ENCODE data around the gene PKNOX2. TPM values are rescaled to one million over a fixed set of nuclear protein-coding genes. Genes with fewer than 3 reads are reported as not detected.

Gene PKNOX2
- total and polyA plus RNA-seq, 7 donors: 0.23 to 4.7 (median 1.4) TPM

DNA sequence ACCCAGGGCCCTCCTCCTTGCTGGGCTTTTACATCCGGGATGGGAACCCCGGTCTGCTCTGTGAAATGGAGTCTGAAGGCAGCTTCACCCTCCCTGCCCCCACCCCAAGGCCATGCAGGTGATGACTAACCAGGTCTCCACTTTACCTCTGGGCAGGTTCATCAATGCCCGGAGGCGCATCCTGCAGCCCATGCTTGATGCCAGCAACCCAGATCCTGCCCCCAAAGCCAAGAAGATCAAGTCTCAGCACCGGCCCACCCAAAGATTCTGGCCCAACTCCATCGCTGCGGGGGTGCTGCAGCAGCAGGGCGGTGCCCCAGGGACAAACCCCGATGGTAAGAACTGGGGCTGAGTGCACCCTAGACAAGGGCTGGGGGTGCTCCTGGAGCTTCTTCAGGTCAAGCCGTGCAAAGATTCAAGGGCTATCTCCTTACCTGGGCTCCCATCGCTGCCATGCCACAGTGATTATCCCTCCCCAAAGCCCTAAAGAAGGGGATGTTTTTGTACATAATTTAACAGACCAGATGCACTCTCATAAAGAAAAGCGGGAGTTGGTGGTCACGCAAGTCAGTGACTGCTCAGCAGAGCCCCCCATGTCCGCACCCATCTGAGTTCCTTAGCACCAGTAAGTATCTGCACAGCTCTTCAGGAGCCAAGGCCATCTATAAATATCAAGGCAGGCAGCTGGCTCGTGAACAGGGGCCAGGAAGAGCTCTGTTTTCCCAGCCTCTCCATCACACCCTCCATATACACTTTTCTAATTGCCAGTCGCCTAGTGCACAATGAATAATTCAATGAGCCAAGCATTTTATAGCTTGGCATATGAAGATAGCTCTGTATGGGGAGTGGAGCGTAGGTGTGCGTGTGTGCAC is 265.5 kb downstream of the PKNOX2 start:
- Histone ChIP-seq H3K4me1 (no peaks in the 10 kb centered on the region), H3K27ac (no peak overlapping the region), H3K27me3 (no peaks in the 10 kb centered on the region), H3K9me3 (no peaks in the 10 kb centered on the region), H3K36me3 (peaks cover 0 to 5% (median 0%) of the 10 kb centered on the region in 4 donors), H3K4me3 (no peak overlapping the region)
- DNase-seq: no peak
- intact Hi-C loops (cut with DNase I): no loop called here
- WGBS, 2 donors: 80 to 90% methylated on average over 18 of the region's 18 CpGs
- TF ChIP-seq POLR2AphosphoS5 (IDR thresholded peaks at IDR 0.05) (no peak), EP300 (IDR thresholded peaks at IDR 0.05) (no peak), POLR2A (IDR thresholded peaks at IDR 0.05) (no peak)
- TF ChIP-seq, protein P1, sequence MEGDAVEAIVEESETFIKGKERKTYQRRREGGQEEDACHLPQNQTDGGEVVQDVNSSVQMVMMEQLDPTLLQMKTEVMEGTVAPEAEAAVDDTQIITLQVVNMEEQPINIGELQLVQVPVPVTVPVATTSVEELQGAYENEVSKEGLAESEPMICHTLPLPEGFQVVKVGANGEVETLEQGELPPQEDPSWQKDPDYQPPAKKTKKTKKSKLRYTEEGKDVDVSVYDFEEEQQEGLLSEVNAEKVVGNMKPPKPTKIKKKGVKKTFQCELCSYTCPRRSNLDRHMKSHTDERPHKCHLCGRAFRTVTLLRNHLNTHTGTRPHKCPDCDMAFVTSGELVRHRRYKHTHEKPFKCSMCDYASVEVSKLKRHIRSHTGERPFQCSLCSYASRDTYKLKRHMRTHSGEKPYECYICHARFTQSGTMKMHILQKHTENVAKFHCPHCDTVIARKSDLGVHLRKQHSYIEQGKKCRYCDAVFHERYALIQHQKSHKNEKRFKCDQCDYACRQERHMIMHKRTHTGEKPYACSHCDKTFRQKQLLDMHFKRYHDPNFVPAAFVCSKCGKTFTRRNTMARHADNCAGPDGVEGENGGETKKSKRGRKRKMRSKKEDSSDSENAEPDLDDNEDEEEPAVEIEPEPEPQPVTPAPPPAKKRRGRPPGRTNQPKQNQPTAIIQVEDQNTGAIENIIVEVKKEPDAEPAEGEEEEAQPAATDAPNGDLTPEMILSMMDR (IDR thresholded peaks at IDR 0.05): no peak

DNA sequence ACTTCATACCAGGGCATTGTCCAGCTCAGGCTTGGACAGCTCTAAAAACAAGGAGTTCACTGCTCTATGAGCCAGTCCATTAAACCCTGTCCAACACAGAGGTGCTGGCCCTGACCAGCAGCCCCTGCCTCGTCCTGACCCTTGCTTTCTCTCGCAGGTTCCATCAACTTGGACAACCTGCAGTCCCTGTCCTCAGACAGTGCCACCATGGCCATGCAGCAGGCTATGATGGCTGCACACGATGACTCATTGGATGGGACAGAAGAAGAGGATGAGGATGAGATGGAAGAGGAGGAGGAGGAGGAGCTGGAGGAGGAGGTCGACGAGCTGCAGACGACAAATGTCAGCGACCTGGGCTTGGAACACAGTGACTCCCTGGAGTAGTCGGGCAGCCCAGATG is 266.5 kb downstream of the PKNOX2 start:
- Histone ChIP-seq H3K27me3 (no peaks in the 10 kb centered on the region), H3K36me3 (peaks cover 0 to 5% (median 0%) of the 10 kb centered on the region in 4 donors), H3K9me3 (no peaks in the 10 kb centered on the region), H3K27ac (no peak overlapping the region), H3K4me1 (no peaks in the 10 kb centered on the region), H3K4me3 (no peak overlapping the region)
- DNase-seq: no peak
- intact Hi-C loops (cut with DNase I): no loop called here
- TF ChIP-seq, protein P1 (IDR thresholded peaks at IDR 0.05): no peak
- no peak for TF ChIP-seq POLR2A (IDR thresholded peaks at IDR 0.05)
- TF ChIP-seq EP300 (IDR thresholded peaks at IDR 0.05): no peak
- TF ChIP-seq POLR2AphosphoS5 (IDR thresholded peaks at IDR 0.05): no peak
- 81 to 85% methylated on average over 8 of the region's 8 CpGs for WGBS, 2 donors

DNA sequence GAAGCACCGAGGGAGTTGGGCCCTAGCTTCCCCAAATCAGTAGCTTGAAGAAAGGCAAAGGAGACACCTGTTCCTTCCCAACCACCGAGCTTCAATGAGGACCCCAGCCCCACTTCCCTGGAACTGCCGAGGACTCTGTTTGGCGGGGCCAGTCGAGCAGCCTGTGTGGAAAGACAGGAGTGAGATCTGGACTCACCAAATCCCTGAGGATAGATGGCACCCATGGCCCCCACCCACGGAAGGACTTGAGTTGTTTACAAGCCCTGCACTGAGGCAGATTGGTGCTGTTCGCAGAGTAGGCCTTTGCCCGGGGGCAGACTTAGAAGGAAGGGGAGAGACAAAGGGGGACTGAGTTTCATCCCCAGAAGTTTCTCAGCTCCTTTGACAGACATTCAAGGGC is 266.9 kb downstream of the PKNOX2 start:
- H3K4me1 ChIP-seq: no peaks in the 10 kb centered on the region
- 84 to 87% methylated on average over 8 of the region's 8 CpGs for WGBS, 2 donors
- intact Hi-C loops (cut with DNase I): no loop called here
- no peak for DNase-seq
- no peaks in the 10 kb centered on the region for H3K27me3 ChIP-seq
- no peak overlapping the region for H3K4me3 ChIP-seq
- H3K27ac ChIP-seq: no peak overlapping the region
- TF ChIP-seq POLR2A (IDR thresholded peaks at IDR 0.05) (no peak), EP300 (IDR thresholded peaks at IDR 0.05) (no peak), POLR2AphosphoS5 (IDR thresholded peaks at IDR 0.05) (no peak)
- TF ChIP-seq, protein P1 (IDR thresholded peaks at IDR 0.05): no peak
- peaks cover 0 to 5% (median 0%) of the 10 kb centered on the region in 4 donors for H3K36me3 ChIP-seq
- no peaks in the 10 kb centered on the region for H3K9me3 ChIP-seq

DNA sequence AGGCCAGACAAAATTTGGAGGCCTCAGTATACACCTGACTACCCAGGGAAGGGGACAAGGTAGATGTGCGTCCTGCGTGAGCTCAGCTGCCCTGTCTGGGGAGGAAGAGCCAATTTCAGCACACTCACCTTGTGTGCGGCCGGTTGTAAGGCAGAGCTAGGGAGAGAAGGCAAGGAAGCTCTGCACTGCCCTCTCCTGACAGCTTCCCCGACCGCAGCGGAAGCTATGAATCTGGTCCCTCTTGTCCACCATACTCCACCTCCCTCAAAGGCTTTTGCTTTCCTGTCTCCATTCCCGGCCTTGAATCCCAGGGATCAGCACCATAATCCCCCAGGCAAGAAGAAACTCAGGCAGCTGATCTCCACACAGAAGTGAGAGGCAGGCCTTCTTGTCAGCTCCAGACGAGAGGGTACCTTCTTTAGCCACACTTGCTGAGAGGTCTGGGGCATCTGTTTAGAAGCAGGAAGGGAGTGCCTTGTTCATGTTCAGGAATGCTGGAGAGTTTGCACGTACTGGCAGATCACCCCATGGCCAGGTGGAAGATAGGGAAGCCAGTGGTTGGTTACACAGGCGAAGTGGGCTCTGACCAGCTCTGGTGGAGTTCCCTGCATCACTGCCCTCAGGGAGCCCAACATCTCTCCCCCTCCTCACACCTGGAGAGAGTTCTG is 269.0 kb downstream of the PKNOX2 start:
- Histone ChIP-seq H3K36me3 (peaks cover 0 to 5% (median 0%) of the 10 kb centered on the region in 4 donors), H3K9me3 (no peaks in the 10 kb centered on the region), H3K27me3 (no peaks in the 10 kb centered on the region), H3K4me3 (no peak overlapping the region), H3K4me1 (no peaks in the 10 kb centered on the region), H3K27ac (no peak overlapping the region)
- intact Hi-C loops (cut with DNase I): no loop called here
- no peak for DNase-seq
- WGBS, 2 donors: 20 to 27% methylated on average over 11 of the region's 11 CpGs
- TF ChIP-seq POLR2A (IDR thresholded peaks at IDR 0.05): no peak
- TF ChIP-seq, protein P1 (IDR thresholded peaks at IDR 0.05): peak in 1 of 4 experiments; percentile 12
- no peak for TF ChIP-seq EP300 (IDR thresholded peaks at IDR 0.05)
- TF ChIP-seq POLR2AphosphoS5 (IDR thresholded peaks at IDR 0.05): no peak

Measured in sigmoid colon (tissue), 7 donors.